Ectodermal cell (in vitro differentiated cells): Measurements from ENCODE around the gene PMS1.

Source experiments
- H3K27ac ChIP-seq: 2 replicates; pipeline ENCODE4 v1.7.0; 2013; ENCODE audit warnings: mild to moderate bottlenecking, low read depth, low read length; ENCODE audit not compliant: insufficient read depth, poor library complexity, severe bottlenecking
- H3K27me3 ChIP-seq: 2 replicates; pipeline ENCODE4 v1.7.0; 2013; ENCODE audit warnings: mild to moderate bottlenecking, low read length; ENCODE audit not compliant: insufficient read depth, control insufficient read depth, poor library complexity, severe bottlenecking
- H3K36me3 ChIP-seq: one replicate; pipeline ENCODE4 v1.7.0; 2013; ENCODE audit warnings: low read length; ENCODE audit not compliant: control insufficient read depth, insufficient read depth
- H3K4me1 ChIP-seq: one replicate; pipeline ENCODE4 v1.7.0; 2013; ENCODE audit warnings: low read length; ENCODE audit not compliant: control insufficient read depth, insufficient read depth
- H3K4me3 ChIP-seq: 2 replicates; pipeline ENCODE4 v1.7.0; 2013; ENCODE audit warnings: low read depth, low read length, control low read depth; ENCODE audit not compliant: insufficient read depth
- H3K9me3 ChIP-seq: 2 replicates; pipeline ENCODE4 v1.7.0; 2013; ENCODE audit warnings: mild to moderate bottlenecking, low read length, moderate library complexity; ENCODE audit not compliant: control insufficient read depth
- WGBS, 2 experiments: methylation state at CpG; one replicate each; pipeline ENCODE4 v1.1.7; 2013; ENCODE audit warnings: missing lambda C conversion rate in 2 of 2; 5-methylcytosine and 5-hydroxymethylcytosine counted together

PMS1 gene

DNA sequence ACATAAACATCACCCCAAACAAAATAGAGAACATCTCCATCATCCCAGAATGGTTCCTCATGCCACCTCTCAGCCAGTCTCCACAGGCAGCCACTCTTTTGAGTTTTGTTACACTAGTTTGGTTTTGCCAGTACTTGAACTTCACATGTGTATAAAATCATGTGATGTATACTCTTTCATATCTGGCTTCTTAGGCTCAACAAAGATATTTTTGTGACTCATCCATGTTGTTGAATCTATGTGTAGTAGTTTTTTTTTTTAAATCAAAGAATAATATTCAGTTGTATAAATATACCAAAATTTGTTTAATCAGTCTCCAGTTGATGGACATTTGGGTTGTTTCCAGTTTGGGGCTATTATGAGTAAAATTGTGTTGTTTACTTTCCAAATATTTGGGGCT, 75.9 kb downstream of the PMS1 start:
- no peaks in the 10 kb centered on the region for H3K4me1 ChIP-seq
- H3K27me3 ChIP-seq = no peaks in the 10 kb centered on the region
- no peaks in the 10 kb centered on the region for H3K36me3 ChIP-seq
- no peak overlapping the region for H3K4me3 ChIP-seq
- H3K9me3 ChIP-seq = no peaks in the 10 kb centered on the region
- no peak overlapping the region for H3K27ac ChIP-seq

DNA sequence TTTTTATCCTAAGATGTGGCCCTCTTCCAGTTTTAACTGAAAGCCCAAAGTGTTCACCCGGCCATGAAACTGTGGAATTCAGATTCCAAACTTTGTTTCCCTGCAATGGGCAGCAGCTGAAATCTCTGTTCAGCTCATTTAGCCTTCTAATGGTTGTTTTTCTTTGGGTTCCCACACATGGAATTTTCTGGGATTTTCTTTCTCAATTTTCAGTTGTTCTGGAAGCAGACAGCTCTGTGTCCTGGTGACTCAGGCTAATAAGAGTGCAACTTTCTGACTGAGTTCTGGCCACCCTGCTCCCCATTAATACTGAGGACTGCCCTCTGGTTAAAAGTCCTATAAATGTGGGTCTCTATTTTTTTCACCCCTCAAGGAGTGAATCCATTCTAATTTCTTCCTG, 78.5 kb downstream of the PMS1 start:
- no peaks in the 10 kb centered on the region for H3K9me3 ChIP-seq
- no peaks in the 10 kb centered on the region for H3K27me3 ChIP-seq
- H3K36me3 ChIP-seq = peaks cover 7% of the 10 kb centered on the region
- no peaks in the 10 kb centered on the region for H3K4me1 ChIP-seq
- 94 to 96% methylated on average over 1 of the region's 1 CpG for WGBS, 2 experiments
- no peak overlapping the region for H3K27ac ChIP-seq
- H3K4me3 ChIP-seq = no peak overlapping the region

DNA sequence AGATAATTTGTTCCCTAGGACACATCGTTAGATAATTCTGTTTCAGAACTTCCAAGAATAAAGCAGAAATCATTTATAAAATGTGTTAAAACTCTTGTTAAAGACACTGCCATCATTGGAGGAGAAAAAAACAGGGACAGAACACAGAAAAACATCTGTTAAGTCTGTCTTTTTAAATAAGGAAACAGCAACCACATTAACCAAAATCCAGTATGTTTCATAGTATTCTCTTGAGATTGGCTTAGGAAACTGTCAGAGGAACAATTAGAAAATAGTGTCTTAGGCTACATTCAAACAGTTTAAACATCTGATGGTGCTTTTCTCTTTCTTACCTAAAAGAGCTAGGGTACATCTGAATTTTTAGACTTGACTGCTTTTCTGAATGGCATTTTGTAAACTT, 81.6 kb downstream of the PMS1 start:
- WGBS, 2 experiments = 83% methylated on average over 1 of the region's 1 CpG; no CpG with 5 or more reads in 1 of the 2 experiments
- Histone ChIP-seq H3K4me3 (no peak overlapping the region), H3K27me3 (no peaks in the 10 kb centered on the region), H3K9me3 (no peaks in the 10 kb centered on the region), H3K4me1 (no peaks in the 10 kb centered on the region), H3K36me3 (peaks cover 7% of the 10 kb centered on the region), H3K27ac (no peak overlapping the region)

DNA sequence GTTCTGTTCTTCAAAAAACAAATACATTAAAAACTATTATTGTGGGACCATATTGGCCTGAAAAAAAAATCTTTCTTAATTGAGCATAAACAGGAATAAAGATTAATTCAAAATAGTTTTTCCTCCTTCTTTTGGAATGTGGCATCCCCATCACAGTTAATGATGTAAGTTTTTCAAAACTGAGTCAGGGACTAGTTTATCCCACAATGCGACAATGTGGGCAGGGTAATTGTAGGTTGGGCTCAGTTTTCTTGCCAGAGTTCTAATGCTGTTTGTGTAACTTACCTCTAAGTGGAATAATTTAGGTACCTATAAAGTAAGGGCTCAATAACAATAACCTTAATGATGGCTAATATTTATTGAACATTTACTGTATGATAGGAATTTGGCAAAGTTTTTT, 82.0 kb downstream of the PMS1 start:
- no peaks in the 10 kb centered on the region for H3K27me3 ChIP-seq
- H3K4me1 ChIP-seq = no peaks in the 10 kb centered on the region
- H3K4me3 ChIP-seq = no peak overlapping the region
- no peak overlapping the region for H3K27ac ChIP-seq
- 88 to 94% methylated on average over 1 of the region's 1 CpG for WGBS, 2 experiments
- H3K36me3 ChIP-seq = peaks cover 7% of the 10 kb centered on the region
- H3K9me3 ChIP-seq = no peaks in the 10 kb centered on the region

DNA sequence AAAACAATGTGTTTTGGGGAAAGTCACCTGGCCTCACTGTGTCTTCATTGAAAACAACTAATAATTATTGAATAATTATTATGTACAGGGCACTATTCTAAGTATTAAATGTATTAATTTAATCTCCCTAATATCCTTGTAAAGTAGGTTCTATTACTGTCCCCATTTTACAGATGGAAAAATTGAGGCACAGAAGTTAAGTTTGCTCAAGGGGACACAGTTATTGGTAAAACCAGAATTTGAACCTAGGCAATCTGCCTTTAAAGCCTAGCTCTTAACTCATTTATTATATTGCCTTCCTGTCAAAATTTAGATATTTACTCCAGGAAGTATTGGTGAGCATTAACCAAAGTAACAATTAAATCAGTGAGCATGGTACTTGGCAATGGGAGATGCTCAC, 84.6 kb downstream of the PMS1 start:
- no peak overlapping the region for H3K27ac ChIP-seq
- no peaks in the 10 kb centered on the region for H3K4me1 ChIP-seq
- no peaks in the 10 kb centered on the region for H3K9me3 ChIP-seq
- no peak overlapping the region for H3K4me3 ChIP-seq
- H3K27me3 ChIP-seq = no peaks in the 10 kb centered on the region
- H3K36me3 ChIP-seq = peaks cover 7% of the 10 kb centered on the region

DNA sequence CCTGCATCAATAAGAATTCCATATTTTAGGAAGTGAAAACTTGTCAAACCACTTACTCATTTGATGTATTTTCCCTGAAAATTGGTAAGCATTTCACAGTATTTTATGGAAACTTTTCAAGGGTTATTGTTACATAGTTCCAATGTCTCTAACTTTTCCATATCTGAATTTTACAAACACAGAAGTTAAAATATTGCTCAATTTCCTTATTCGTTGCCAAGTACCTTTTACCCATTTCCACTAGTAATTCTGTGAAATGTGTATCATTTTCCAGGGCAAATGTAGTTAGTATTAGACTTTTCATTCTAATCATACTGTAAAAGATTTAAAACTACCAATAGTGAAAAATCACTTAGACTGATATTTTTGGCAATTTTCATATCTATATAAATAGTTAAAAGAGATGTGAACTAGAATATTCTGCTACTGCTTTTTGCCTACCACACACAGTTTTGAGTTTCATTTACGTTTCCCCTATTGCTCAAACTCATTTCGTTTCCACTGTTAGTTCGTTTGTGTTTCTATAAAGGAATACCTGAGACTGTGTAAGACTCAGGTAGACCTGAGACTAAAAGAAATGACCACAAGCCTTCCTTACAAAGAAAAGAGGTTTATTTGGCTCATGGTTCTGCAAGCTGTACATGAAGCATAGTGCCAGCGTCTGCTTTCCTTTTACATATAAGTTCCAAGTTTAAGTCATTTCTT, 86.3 kb downstream of the PMS1 start:
- H3K27me3 ChIP-seq = no peaks in the 10 kb centered on the region
- peaks cover 7% of the 10 kb centered on the region for H3K36me3 ChIP-seq
- no peak overlapping the region for H3K27ac ChIP-seq
- H3K9me3 ChIP-seq = no peaks in the 10 kb centered on the region
- no peak overlapping the region for H3K4me3 ChIP-seq
- WGBS, 2 experiments = 92 to 100% methylated on average over 4 to 5 of the region's 5 CpGs
- no peaks in the 10 kb centered on the region for H3K4me1 ChIP-seq

DNA sequence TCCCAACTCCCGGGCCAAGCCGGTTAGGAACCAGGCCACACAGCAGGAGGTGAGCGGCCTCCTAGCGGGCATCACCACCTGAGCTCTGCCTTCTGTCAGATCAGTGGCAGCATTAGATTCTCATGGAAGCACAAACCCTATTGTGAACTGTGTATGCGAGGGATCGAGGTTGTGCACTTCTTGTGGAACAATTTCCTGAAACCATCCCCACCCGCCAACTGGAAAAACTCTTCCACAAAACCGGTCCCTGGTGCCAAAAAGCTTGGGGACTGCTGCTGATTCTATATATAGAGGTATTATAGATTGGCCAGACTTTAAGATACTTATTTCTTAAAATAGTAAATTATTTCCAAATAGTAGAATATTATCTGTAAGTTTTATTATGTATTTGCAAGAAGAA, 89.4 kb downstream of the PMS1 start:
- Histone ChIP-seq H3K27me3 (no peaks in the 10 kb centered on the region), H3K9me3 (no peaks in the 10 kb centered on the region), H3K27ac (no peak overlapping the region), H3K4me3 (no peak overlapping the region), H3K36me3 (no peaks in the 10 kb centered on the region), H3K4me1 (no peaks in the 10 kb centered on the region)
- WGBS, 2 experiments = 89 to 94% methylated on average over 8 of the region's 8 CpGs

DNA sequence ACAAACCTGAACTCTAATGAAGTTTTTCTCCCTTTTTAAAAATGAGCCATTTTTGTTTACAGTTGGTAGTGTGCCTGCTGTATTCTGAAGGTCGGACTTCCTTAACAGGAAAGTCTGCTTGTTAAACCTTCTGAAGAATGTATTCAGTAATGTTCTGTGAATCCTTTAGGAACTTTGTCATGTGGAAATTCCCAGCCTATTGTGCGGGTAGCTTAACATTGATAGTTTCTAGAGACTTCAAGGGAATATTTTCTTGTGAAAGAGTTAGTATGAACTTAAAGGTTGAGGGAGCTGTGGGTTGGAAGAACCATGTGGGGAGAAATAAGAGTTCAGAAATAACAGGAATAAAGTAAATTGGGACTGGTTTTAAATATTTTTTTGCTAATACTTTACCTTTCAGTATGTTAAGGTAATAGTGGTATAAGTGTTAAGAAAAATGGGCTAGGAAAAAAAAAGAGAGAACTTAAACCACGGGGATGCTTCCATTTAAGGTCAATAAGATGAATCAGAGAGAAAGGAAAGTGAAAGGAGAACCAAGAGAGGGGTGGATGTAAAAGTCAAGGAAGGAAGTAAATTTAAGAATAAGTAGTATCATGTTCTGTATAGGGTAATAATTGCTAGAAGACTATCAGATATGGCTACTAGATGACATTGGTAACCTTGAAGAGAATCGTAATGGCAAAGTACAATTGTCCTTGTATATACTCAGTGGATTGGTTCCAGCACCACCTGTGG, 90.5 kb downstream of the PMS1 start:
- Histone ChIP-seq H3K27me3 (no peaks in the 10 kb centered on the region), H3K36me3 (no peaks in the 10 kb centered on the region), H3K9me3 (no peaks in the 10 kb centered on the region), H3K27ac (no peak overlapping the region), H3K4me3 (no peak overlapping the region), H3K4me1 (no peaks in the 10 kb centered on the region)
- 95 to 96% methylated on average over 4 of the region's 4 CpGs for WGBS, 2 experiments

DNA sequence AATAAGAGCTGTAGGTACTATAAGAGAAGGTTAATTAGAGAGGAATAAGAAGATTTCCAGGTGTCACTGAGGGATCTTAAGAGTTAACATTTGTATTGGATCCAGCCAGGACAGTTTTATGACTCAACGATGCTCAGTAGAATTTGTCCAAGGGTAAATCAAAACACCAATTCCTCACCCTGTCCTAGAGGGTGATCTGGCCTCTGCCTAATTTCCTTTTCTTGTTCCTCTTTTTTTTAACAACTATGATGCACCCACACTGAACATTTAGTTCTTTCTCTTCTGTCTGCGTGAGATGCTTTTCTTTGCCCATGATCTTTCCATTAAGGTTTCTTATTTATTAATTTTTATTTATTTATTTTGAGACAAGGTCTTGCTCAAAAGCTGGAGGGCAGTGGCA, 92.0 kb downstream of the PMS1 start:
- no peaks in the 10 kb centered on the region for H3K27me3 ChIP-seq
- 95 to 97% methylated on average over 1 to 2 of the region's 2 CpGs for WGBS, 2 experiments
- H3K4me1 ChIP-seq = no peaks in the 10 kb centered on the region
- no peak overlapping the region for H3K4me3 ChIP-seq
- H3K36me3 ChIP-seq = no peaks in the 10 kb centered on the region
- H3K27ac ChIP-seq = no peak overlapping the region
- no peaks in the 10 kb centered on the region for H3K9me3 ChIP-seq

DNA sequence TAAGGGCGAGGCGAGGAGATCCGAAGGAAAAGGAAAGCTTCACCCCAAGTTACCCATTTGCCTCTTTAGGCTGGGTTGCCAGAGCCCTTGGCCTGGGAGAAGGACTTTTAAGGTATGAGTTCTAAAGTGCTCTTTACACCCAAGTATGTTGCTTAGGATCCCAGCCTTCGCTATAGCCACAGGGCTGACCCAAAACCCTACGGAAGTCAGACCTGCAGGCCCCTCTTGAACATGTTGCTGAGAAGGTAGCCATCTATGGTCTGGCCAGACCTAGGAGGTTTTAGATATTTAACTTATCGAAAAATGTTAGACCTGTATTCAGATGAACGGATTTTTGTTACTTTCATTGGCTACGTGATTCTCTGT, 95.4 kb downstream of the PMS1 start:
- H3K9me3 ChIP-seq = no peaks in the 10 kb centered on the region
- no peaks in the 10 kb centered on the region for H3K36me3 ChIP-seq
- WGBS, 2 experiments = 93 to 96% methylated on average over 8 of the region's 8 CpGs
- no peaks in the 10 kb centered on the region for H3K4me1 ChIP-seq
- H3K27ac ChIP-seq = no peak overlapping the region
- H3K27me3 ChIP-seq = no peaks in the 10 kb centered on the region
- H3K4me3 ChIP-seq = no peak overlapping the region
